K562 (cell line): Measurements from ENCODE around the gene PNRC2. TPM values are rescaled to one million over a fixed set of nuclear protein-coding genes. Genes with fewer than 3 reads are reported as not detected.
A peak's percentile ranks its signal among the peaks of the same experiment; 100 is the strongest.

Experiments used
- BHLHE40 ChIP-seq: IDR thresholded peaks from 2 replicates; pipeline ENCODE4 v1.6.1; 2011; ENCODE audit warnings: low read length, improper control_type of control experiment
- CBX2 ChIP-seq: fragments of 200-600 bp; sonication (generic); IDR thresholded peaks from one replicate; pipeline ENCODE4 v1.6.1; 2012; ENCODE audit warnings: mild to moderate bottlenecking, low read length, inconsistent platforms; ENCODE audit not compliant: insufficient read depth, poor library complexity, severe bottlenecking
- GABPA ChIP-seq: fragments of 200-800 bp; sonication (Bioruptor generic); conservative IDR thresholded peaks from 2 replicates; pipeline ENCODE4 v1.6.1; 2016; ENCODE audit warnings: low read depth, missing genetic modification characterization, missing compliant biosample characterization
- GTF2A2 ChIP-seq: IDR thresholded peaks from 2 replicates; pipeline ENCODE4 v1.6.1; 2016; ENCODE audit warnings: mild to moderate bottlenecking, missing genetic modification characterization, missing compliant biosample characterization
- HNRNPH1 ChIP-seq: fragments of 200-400 bp; formaldehyde crosslinking; optimal IDR thresholded peaks from 2 replicates; pipeline ENCODE3; 2017; ENCODE audit warnings: low read depth, mild to moderate bottlenecking, low read length, moderate library complexity
- HNRNPL ChIP-seq: fragments of 200-400 bp; formaldehyde crosslinking; IDR thresholded peaks from 2 replicates; pipeline ENCODE4 v1.6.1; 2017; ENCODE audit warnings: low read depth, mild to moderate bottlenecking, low read length
- ILK ChIP-seq: fragments of 450-650 bp; IDR thresholded peaks from 2 replicates; pipeline ENCODE4 v1.6.1; 2016; ENCODE audit warnings: missing genetic modification characterization, low read depth, mild to moderate bottlenecking, missing compliant biosample characterization, moderate library complexity, borderline replicate concordance
- JUNB ChIP-seq: fragments of 450-650 bp; formaldehyde crosslinking; conservative IDR thresholded peaks from 2 replicates; pipeline ENCODE4 v1.4.0; 2020; ENCODE audit warnings: mild to moderate bottlenecking
- MTA3 ChIP-seq: fragments of 450-650 bp; formaldehyde crosslinking; IDR thresholded peaks from 2 replicates; pipeline ENCODE4 v1.6.1; 2017; ENCODE audit warnings: mild to moderate bottlenecking, borderline replicate concordance
- MTF1 ChIP-seq: fragments of 250-450 bp; sonication (Bioruptor Pico); IDR thresholded peaks from 2 replicates; pipeline ENCODE4 v1.9.0; 2021; ENCODE audit warnings: moderate library complexity, mild to moderate bottlenecking, inconsistent platforms, borderline replicate concordance
- MXI1 ChIP-seq: IDR thresholded peaks from 2 replicates; pipeline ENCODE4 v1.6.1; 2011; ENCODE audit warnings: low read depth, mild to moderate bottlenecking, improper control_type of control experiment, low read length
- POLR2AphosphoS2 ChIP-seq: IDR thresholded peaks from 2 replicates; pipeline ENCODE4 v1.6.1; 2012; ENCODE audit warnings: low read length, improper control_type of control experiment
- TBL1XR1 ChIP-seq, 2 experiments: IDR thresholded peaks; 2 replicates each; pipeline ENCODE4 v1.6.1; 2012; ENCODE audit warnings: improper control_type of control experiment in 2 of 2, low read length in 2 of 2, mild to moderate bottlenecking in 1 of 2
- ZEB2 ChIP-seq: fragments of 450-650 bp; IDR thresholded peaks from 2 replicates; pipeline ENCODE4 v1.6.1; 2016
- ZNF133 ChIP-seq: fragments of 250-450 bp; sonication (Bioruptor Pico); IDR thresholded peaks from 2 replicates; pipeline ENCODE4 v1.4.0; 2020; ENCODE audit warnings: mild to moderate bottlenecking
- ZNF717 ChIP-seq: fragments of 250-450 bp; sonication (Bioruptor Pico); IDR thresholded peaks from 2 replicates; pipeline ENCODE4 v1.5.0; 2021
- ZNF76 ChIP-seq: fragments of 250-450 bp; sonication (Bioruptor Pico); IDR thresholded peaks from 2 replicates; pipeline ENCODE4 v1.4.0; 2020; ENCODE audit warnings: mild to moderate bottlenecking, moderate library complexity, borderline replicate concordance
- polyA plus RNA-seq, 8 experiments: library from polyadenylated mRNA; depleted of rRNA in 4 of 8; stranded (reverse) in 5 of 8; unstranded in 3 of 8; fragments of >200 nt; fragmentation: Nextera tagmentation in 2 of 8; fragmentation: Illumina TruSeq in 1 of 8; extraction: Ambion mirVana in 2 of 8; extraction: Trizol in 1 of 8; gene quantifications; 2 replicates each; pipeline versions ENCODE4 v1.2.1 to v1.2.3, GENCODE V29; 2011 to 2014; ENCODE audit warnings: inconsistent platforms in 1 of 8, missing spikeins in 1 of 8
- total RNA-seq, 7 experiments: library from RNA; depleted of rRNA in 6 of 7; stranded (reverse); fragments of >200 nt in 6 of 7; fragmentation: Illumina TruSeq in 2 of 7; extraction: Trizol in 2 of 7; gene quantifications; 2 replicates each; pipeline versions ENCODE4 v1.2.1 to v1.2.3, GENCODE V29; 2011 to 2021; ENCODE audit warnings: low replicate concordance in 1 of 7
- TF ChIP-seq, protein P1 (sequence below): fragments of 250-450 bp; sonication (Bioruptor Pico); IDR thresholded peaks from 2 replicates; pipeline ENCODE4 v1.8.0; 2022; ENCODE audit warnings: moderate library complexity, mild to moderate bottlenecking, inconsistent platforms
- TF ChIP-seq, protein P2 (sequence below): IDR thresholded peaks from 2 replicates; pipeline ENCODE4 v1.6.1; 2016; ENCODE audit warnings: missing genetic modification characterization, missing compliant biosample characterization
- TF ChIP-seq, protein P3 (sequence below): fragments of 250-450 bp; sonication (Bioruptor Pico); IDR thresholded peaks from 2 replicates; pipeline ENCODE4 v1.5.0; 2021; ENCODE audit warnings: mild to moderate bottlenecking, borderline replicate concordance
- TF ChIP-seq, protein P4 (sequence below): fragments of 450-650 bp; formaldehyde crosslinking; IDR thresholded peaks from 2 replicates; pipeline ENCODE4 v1.4.0; 2022; ENCODE audit warnings: missing genetic modification characterization

The PNRC2 gene
- total and polyA plus RNA-seq, 9 of the 15 experiments (the other 6 are each of a cell fraction or from before 2014, with no cell fraction given): 127 to 303 (median 203) TPM

DNA sequence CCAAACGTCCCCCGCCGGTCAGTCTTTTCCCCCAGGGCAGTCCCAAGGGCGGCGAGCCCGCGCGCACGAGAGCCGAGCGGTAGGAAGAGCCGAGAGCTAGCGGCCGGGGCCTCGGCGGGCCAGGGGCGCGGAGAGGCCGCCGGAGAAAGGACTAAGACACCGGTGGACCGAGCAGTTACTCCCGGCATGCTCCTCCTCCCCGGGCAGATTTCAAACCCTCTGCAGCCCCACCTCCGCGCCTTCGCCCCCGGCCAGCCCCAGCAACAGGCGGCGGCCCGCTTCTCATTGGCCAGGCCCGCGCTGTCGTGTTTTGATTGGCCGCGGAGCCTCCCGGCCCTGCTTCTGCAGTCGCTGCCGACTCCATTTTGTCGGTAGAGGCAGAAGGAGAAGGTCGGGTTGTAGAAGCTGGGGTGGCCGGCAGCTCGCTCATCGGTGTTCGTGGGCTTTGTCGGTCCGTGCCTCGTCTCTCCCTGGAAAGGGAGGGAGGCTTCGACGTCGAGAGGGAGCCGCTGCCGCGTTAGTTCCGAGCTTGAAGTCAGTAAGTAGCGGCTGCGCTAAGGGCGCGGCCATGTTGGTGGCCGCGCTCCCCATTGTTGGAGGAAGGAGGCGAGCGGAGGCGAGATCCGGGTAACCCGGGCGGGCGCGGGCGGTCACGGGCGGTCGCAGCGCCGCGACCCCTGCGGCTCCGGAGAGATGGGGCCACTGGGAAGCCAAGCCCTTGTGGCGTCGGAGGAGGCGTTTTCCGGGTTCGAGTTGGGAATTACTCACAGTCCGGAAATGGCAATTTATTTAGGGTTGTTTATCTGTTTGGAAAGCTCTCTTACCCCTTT is at the start of gene PNRC2 (continued):
- TF ChIP-seq, protein P1, sequence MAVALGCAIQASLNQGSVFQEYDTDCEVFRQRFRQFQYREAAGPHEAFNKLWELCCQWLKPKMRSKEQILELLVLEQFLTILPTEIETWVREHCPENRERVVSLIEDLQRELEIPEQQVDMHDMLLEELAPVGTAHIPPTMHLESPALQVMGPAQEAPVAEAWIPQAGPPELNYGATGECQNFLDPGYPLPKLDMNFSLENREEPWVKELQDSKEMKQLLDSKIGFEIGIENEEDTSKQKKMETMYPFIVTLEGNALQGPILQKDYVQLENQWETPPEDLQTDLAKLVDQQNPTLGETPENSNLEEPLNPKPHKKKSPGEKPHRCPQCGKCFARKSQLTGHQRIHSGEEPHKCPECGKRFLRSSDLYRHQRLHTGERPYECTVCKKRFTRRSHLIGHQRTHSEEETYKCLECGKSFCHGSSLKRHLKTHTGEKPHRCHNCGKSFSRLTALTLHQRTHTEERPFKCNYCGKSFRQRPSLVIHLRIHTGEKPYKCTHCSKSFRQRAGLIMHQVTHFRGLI (CRISPR knock-in tag): no peak
- TF ChIP-seq MXI1 (no peak), ZEB2 (peak; percentile 6; the same call in 1 of the 2 replicates), ZNF76 (CRISPR knock-in tag) (peak; percentile 89), ZNF133 (CRISPR knock-in tag) (no peak), MTF1 (CRISPR knock-in tag) (no peak), MTA3 (peak; percentile 97), BHLHE40 (peak; percentile 52), HNRNPH1 (no peak), CBX2 (no peak), JUNB (0 out of 2 replicates have a peak, but pooled peaks have one; percentile 22), ZNF717 (CRISPR knock-in tag) (no peak), ILK (tag) (no peak), TBL1XR1 (IDR thresholded peaks at IDR 0.05; ENCODE audit: low read length in 2 of 2) (no peak), GABPA (peak; percentile 42; the same call in 1 of the 2 replicates), GTF2A2 (tag) (peak; percentile 37; the same call in 1 of the 2 replicates), HNRNPL (peak; percentile 45; the same call in 1 of the 2 replicates), POLR2AphosphoS2 (peak; percentile 82; the same call in 1 of the 2 replicates)
- TF ChIP-seq, protein P2, sequence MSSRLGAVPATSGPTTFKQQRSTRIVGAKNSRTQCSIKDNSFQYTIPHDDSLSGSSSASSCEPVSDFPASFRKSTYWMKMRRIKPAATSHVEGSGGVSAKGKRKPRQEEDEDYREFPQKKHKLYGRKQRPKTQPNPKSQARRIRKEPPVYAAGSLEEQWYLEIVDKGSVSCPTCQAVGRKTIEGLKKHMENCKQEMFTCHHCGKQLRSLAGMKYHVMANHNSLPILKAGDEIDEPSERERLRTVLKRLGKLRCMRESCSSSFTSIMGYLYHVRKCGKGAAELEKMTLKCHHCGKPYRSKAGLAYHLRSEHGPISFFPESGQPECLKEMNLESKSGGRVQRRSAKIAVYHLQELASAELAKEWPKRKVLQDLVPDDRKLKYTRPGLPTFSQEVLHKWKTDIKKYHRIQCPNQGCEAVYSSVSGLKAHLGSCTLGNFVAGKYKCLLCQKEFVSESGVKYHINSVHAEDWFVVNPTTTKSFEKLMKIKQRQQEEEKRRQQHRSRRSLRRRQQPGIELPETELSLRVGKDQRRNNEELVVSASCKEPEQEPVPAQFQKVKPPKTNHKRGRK (tag): no peak
- TF ChIP-seq, protein P3, sequence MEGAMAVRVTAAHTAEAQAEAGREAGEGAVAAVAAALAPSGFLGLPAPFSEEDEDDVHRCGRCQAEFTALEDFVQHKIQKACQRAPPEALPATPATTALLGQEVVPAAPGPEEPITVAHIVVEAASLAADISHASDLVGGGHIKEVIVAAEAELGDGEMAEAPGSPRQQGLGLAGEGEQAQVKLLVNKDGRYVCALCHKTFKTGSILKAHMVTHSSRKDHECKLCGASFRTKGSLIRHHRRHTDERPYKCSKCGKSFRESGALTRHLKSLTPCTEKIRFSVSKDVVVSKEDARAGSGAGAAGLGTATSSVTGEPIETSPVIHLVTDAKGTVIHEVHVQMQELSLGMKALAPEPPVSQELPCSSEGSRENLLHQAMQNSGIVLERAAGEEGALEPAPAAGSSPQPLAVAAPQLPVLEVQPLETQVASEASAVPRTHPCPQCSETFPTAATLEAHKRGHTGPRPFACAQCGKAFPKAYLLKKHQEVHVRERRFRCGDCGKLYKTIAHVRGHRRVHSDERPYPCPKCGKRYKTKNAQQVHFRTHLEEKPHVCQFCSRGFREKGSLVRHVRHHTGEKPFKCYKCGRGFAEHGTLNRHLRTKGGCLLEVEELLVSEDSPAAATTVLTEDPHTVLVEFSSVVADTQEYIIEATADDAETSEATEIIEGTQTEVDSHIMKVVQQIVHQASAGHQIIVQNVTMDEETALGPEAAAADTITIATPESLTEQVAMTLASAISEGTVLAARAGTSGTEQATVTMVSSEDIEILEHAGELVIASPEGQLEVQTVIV (CRISPR knock-in tag): no peak
- TF ChIP-seq, protein P4, sequence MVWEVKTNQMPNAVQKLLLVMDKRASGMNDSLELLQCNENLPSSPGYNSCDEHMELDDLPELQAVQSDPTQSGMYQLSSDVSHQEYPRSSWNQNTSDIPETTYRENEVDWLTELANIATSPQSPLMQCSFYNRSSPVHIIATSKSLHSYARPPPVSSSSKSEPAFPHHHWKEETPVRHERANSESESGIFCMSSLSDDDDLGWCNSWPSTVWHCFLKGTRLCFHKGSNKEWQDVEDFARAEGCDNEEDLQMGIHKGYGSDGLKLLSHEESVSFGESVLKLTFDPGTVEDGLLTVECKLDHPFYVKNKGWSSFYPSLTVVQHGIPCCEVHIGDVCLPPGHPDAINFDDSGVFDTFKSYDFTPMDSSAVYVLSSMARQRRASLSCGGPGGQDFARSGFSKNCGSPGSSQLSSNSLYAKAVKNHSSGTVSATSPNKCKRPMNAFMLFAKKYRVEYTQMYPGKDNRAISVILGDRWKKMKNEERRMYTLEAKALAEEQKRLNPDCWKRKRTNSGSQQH (CRISPR knock-in tag): 0 out of 2 replicates have a peak, but pooled peaks have one; percentile 52
